Adrenal gland (tissue), 12 donors: ENCODE measurements around the gene OR7G1. TPM values are rescaled to one million over a fixed set of nuclear protein-coding genes. Genes with fewer than 3 reads are reported as not detected.

Experiments used
- DNase-seq, 7 donors: peaks; one replicate each; pipeline ENCODE4 v3.0.0-alpha.2; 2019 to 2020
- H3K27ac ChIP-seq, 5 donors: fragments of 200-600 bp; sonication (generic) in 4 of 5; 1 replicate in 3 of 5; 2 replicates in 2 of 5; pipeline versions ENCODE4 v1.5.1 to v1.8.0; 2016 to 2020; ENCODE audit warnings: mild to moderate bottlenecking in 1 of 5
- H3K27me3 ChIP-seq: fragments of 200-600 bp; 2 replicates; pipeline ENCODE4 v1.8.0; 2021
- H3K36me3 ChIP-seq, 2 donors: fragments of 200-600 bp; replicated peaks in 1 of 2; 1 replicate in 1 of 2; 2 replicates in 1 of 2; pipeline versions ENCODE4 v1.5.1 to v1.8.0; 2018 to 2022
- H3K4me1 ChIP-seq, 2 donors: fragments of 200-600 bp; replicated peaks in 1 of 2; 1 replicate in 1 of 2; 2 replicates in 1 of 2; pipeline versions ENCODE4 v1.5.1 to v1.8.0; 2018 to 2021
- H3K4me3 ChIP-seq, 4 donors: fragments of 200-600 bp; sonication (generic) in 3 of 4; one replicate each; pipeline ENCODE4 v1.5.1; 2016 to 2018
- H3K9me3 ChIP-seq, 3 donors: fragments of 200-600 bp; sonication (generic) in 1 of 3; replicated peaks in 1 of 3; 1 replicate in 2 of 3; 2 replicates in 1 of 3; pipeline versions ENCODE4 v1.5.1 to v1.8.0; 2016 to 2021
- POLR2A ChIP-seq, 2 donors: fragments of 450-650 bp; IDR thresholded peaks; one replicate each; pipeline ENCODE4 v1.6.1; 2017; ENCODE audit warnings: antibody characterized with exemption in 2 of 2, mild to moderate bottlenecking in 2 of 2, moderate library complexity in 1 of 2
- WGBS, 4 donors: extraction: QIAGEN DNeasy Blood & Tissue Kit in 2 of 4; methylation state at CpG; one replicate each; pipeline versions ENCODE4 v1.1.5 to v1.1.7; 2013 to 2017; 5-methylcytosine and 5-hydroxymethylcytosine counted together
- intact Hi-C, 2 donors: fragments of 100-400 bp; cut with DNase I; formaldehyde crosslinking; loops; one replicate each; pipeline versions ENCODE4 v1.14.1 to v1.15.0; 2022 to 2023
- polyA plus RNA-seq, 3 donors: library from polyadenylated mRNA; stranded (reverse); fragments of 200-250 nt in 2 of 3; fragments of 350-450 nt in 1 of 3; fragmentation: Illumina TruSeq in 1 of 3; extraction: RNeasy Lipid Tissue Mini Kit (QIAGEN cat#74804) in 1 of 3; gene quantifications; one replicate each; pipeline ENCODE4 v1.2.3, GENCODE V29; 2013 to 2014
- total RNA-seq, 9 donors: library from RNA; depleted of rRNA in 4 of 9; stranded (reverse); fragments of >200 nt in 4 of 9; fragments of 120-200 nt in 1 of 9; fragmentation: NEBNext Ultra II Directional in 1 of 9; extraction: Animal tissue kit (Norgen Biotek cat#: 25700) in 1 of 9; gene quantifications; one replicate each; pipeline versions ENCODE4 v1.1.0 to v1.2.4, GENCODE V29; 2013 to 2023
- TF ChIP-seq, protein P1 (sequence below), 6 experiments: fragments of 450-650 bp in 4 of 6; fragments of 200-600 bp in 2 of 6; sonication (generic) in 1 of 6; IDR thresholded peaks; 1 replicate in 5 of 6; 2 replicates in 1 of 6; pipeline versions ENCODE4 v1.5.1 to v1.8.0; 2016 to 2021; ENCODE audit warnings: antibody characterized with exemption in 6 of 6, mild to moderate bottlenecking in 2 of 6, moderate library complexity in 1 of 6
- donor health status: healthy with polysubstance abuse.
- donor health status: Bipolar disorder and iron deficiency.
- donor health status: DM: yes; HTN: yes; CAD: no.
- donor health status: DM: no; HTN: no; CAD: no.
- donor health status: DM: no; HTN: no; CAD: no.
- donor health status: DM: yes; HTN: yes; CAD: no.

Gene OR7G1
- total and polyA plus RNA-seq, 12 donors: not detected

DNA sequence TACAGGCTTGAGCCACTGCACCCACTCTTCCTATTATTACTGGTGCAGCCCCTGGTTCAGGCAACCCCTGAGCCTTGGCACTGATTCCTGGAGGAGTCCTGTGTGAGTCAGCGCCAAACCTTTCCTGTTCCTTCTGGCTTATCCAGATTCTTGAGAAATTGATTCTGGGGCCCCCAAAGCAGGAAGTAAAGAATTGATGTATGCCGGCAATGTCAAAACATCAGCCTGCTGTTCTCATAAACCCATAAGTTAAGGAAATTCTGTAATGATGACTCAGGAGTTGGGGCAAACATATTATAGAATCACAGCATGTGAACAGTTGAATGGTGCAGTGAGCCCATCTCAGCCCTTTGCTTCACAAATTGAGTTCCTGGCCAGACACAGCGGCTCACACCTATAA is 12.6 kb upstream of the OR7G1 start:
- no peaks in the 10 kb centered on the region for H3K36me3 ChIP-seq
- no peak for TF ChIP-seq POLR2A (IDR thresholded peaks at IDR 0.05)
- TF ChIP-seq, protein P1, sequence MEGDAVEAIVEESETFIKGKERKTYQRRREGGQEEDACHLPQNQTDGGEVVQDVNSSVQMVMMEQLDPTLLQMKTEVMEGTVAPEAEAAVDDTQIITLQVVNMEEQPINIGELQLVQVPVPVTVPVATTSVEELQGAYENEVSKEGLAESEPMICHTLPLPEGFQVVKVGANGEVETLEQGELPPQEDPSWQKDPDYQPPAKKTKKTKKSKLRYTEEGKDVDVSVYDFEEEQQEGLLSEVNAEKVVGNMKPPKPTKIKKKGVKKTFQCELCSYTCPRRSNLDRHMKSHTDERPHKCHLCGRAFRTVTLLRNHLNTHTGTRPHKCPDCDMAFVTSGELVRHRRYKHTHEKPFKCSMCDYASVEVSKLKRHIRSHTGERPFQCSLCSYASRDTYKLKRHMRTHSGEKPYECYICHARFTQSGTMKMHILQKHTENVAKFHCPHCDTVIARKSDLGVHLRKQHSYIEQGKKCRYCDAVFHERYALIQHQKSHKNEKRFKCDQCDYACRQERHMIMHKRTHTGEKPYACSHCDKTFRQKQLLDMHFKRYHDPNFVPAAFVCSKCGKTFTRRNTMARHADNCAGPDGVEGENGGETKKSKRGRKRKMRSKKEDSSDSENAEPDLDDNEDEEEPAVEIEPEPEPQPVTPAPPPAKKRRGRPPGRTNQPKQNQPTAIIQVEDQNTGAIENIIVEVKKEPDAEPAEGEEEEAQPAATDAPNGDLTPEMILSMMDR (IDR thresholded peaks at IDR 0.05): no peak
- DNase-seq: no peak
- no peak overlapping the region for H3K4me3 ChIP-seq
- no peaks in the 10 kb centered on the region for H3K9me3 ChIP-seq
- intact Hi-C loops: no loop called here
- H3K4me1 ChIP-seq: no peaks in the 10 kb centered on the region
- no peak overlapping the region for H3K27ac ChIP-seq
- 61 to 77% (median 65%) methylated on average over 3 of the region's 3 CpGs for WGBS, 4 donors
- H3K27me3 ChIP-seq: peaks cover 10% of the 10 kb centered on the region

DNA sequence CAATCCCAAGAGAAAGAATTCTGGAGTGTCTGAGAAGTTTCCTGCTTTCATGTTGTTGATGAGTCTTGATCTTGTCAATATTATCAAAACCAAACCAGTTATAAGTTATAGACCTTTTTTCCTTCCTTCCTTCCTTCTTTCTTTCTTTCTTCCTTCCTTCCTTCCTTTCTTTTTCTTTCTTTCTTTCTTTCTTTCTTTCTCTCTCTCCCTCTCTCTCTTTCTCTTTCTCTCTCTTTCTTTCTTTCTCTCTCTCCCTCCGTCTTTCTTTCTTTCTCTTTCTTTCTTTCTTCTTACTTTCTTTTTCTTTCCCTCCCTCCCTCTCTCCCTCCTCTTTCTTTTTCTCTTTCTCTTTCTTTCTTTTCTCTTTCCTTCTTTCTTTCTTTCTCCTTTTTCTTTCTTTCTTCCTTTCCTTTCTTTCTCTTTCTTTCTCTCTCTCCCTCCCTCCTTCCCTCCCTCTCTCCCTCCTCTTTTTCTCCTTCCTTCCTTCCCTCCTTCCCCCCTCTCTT is 11.4 kb upstream of the OR7G1 start, which contains the start of gene OR7G3:
Gene OR7G3, minus strand, starts transcription at position 51 of the 506 bp plus-strand sequence. Its CDS starts 0 bp downstream, at position 51.
- Histone ChIP-seq H3K4me1 (no peaks in the 10 kb centered on the region), H3K9me3 (no peaks in the 10 kb centered on the region), H3K4me3 (no peak within 1 kb of the TSS), H3K27me3 (peaks cover 10% of the 10 kb centered on the region), H3K27ac (no peak within 1 kb of the TSS), H3K36me3 (no peaks in the 10 kb centered on the region)
- 50 to 77% (median 70%) methylated on average over 1 of the region's 1 CpG for WGBS, 4 donors
- intact Hi-C loops: no loop called here
- no peak for DNase-seq
- TF ChIP-seq, protein P1 (IDR thresholded peaks at IDR 0.05): no peak
- TF ChIP-seq POLR2A (IDR thresholded peaks at IDR 0.05): no peak

DNA sequence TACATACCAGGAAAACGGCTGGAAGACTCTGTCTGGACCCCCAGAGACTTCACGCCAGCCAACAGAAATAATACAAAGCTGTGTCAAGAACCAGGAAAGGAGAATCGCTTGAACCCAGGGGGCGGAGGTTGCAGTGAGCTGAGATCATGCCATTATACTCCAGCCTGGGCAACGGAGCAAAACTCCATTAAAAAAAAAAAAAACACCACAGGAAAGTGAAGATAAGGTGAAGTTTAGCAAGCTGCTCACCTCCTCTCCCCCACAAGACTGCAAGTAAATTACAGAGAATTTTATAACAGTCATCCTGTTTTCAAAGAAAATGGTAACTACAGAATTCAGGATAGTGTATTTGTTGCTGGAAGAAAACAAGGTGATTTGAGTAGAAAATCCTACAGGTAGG is 984 bp upstream of the OR7G1 start:
- Histone ChIP-seq H3K4me1 (no peaks in the 10 kb centered on the region), H3K27ac (no peak overlapping the region), H3K4me3 (no peak overlapping the region), H3K27me3 (no peaks in the 10 kb centered on the region), H3K36me3 (no peaks in the 10 kb centered on the region), H3K9me3 (no peaks in the 10 kb centered on the region)
- intact Hi-C loops: no loop called here
- 47 to 64% (median 54%) methylated on average over 5 of the region's 5 CpGs for WGBS, 4 donors
- no peak for DNase-seq
- TF ChIP-seq, protein P1 (IDR thresholded peaks at IDR 0.05): no peak
- no peak for TF ChIP-seq POLR2A (IDR thresholded peaks at IDR 0.05)

DNA sequence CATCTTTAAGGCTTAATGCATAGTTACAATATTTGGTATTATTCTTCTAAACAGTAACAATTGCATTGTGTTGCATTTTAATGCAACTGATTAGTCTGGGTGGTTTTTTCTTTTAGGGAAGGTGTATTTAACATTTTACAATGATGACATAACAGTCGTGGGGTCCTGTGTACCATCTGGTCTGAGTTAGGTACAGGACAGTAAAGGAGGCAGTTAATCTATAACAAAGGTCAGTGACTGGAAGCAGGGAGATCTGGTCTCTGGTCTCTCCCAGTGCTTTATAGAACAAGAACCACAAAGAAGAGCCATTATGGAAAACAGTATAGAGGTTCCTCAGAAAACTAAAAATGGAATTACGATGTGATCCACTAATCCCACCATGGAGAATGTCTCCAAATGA is 5.6 kb downstream of the OR7G1 start:
- 38 to 59% (median 44%) methylated on average over 2 of the region's 2 CpGs for WGBS, 4 donors
- H3K36me3 ChIP-seq: no peaks in the 10 kb centered on the region
- H3K4me3 ChIP-seq: no peak overlapping the region
- no peaks in the 10 kb centered on the region for H3K4me1 ChIP-seq
- intact Hi-C loops: no loop called here
- H3K9me3 ChIP-seq: no peaks in the 10 kb centered on the region
- TF ChIP-seq, protein P1 (IDR thresholded peaks at IDR 0.05): no peak
- TF ChIP-seq POLR2A (IDR thresholded peaks at IDR 0.05): no peak
- H3K27me3 ChIP-seq: peaks cover 11% of the 10 kb centered on the region
- DNase-seq: no peak
- H3K27ac ChIP-seq: no peak overlapping the region
